GM12878 (cell line): ENCODE results near the gene C4orf36. TPM values are rescaled to one million over a fixed set of nuclear protein-coding genes. Genes with fewer than 3 reads are reported as not detected.
A peak's percentile ranks its signal among the peaks of the same experiment; 100 is the strongest.

ENCODE experiments used
- ATAC-seq: fragments of 200-7000 bp; cut with Tn5 transposase; 3 replicates; pipeline ENCODE4 v1.9.1; 2020; ENCODE audit warnings: mild to moderate bottlenecking, moderate library complexity
- BruUV-seq: library from RNA; stranded (reverse); fragments of 400-500 nt; replicated peaks from 2 replicates; lab custom pipeline; 2021; lab: Mats Ljungman, UMichigan
- CTCF ChIA-PET: fragments of 300-600 bp; sonication (Branson Sonifier 250); formaldehyde crosslinking; extraction: SDS; loops from one replicate; lab custom pipeline; 2021; ENCODE audit warnings: inconsistent platforms; lab: Yijun Ruan, JAX
- POLR2A ChIA-PET: fragments of 350-600 bp; formaldehyde crosslinking; extraction: SDS; loops from one replicate; lab custom pipeline; 2021; ENCODE audit warnings: inconsistent platforms; lab: Charles Lee
- RAD21 ChIA-PET: fragments of 300-600 bp; sonication (Branson Sonifier 250); formaldehyde crosslinking; loops from one replicate; lab custom pipeline; 2023; ENCODE audit warnings: antibody characterized with exemption; ENCODE audit not compliant: unreplicated experiment; lab: Charles Lee
- SMC1A ChIA-PET: fragments of 300-600 bp; sonication (Branson Sonifier 250); formaldehyde crosslinking; loops from one replicate; lab custom pipeline; 2023; ENCODE audit not compliant: unreplicated experiment, uncharacterized antibody; lab: Charles Lee
- DNase-seq: peaks from one replicate; pipeline ENCODE4 v3.0.0-alpha.2; 2011; ENCODE audit warnings: low read depth, low spot score
- FAIRE-seq: peaks from 3 replicates; lab custom pipeline; 2011; peaks lifted over from hg19 to GRCh38; lab: Jason Lieb, UNC
- H2AFZ ChIP-seq: 2 replicates; pipeline ENCODE4 v1.6.0; 2011; ENCODE audit warnings: low read depth, low read length, control low read depth; ENCODE audit not compliant: control insufficient read depth
- H3K27ac ChIP-seq: 2 replicates; pipeline ENCODE4 v1.5.1; 2011; ENCODE audit warnings: control low read depth; ENCODE audit not compliant: control insufficient read depth, insufficient read depth
- H3K27me3 ChIP-seq, 2 experiments: replicated peaks in 1 of 2; 2 replicates each; pipeline versions ENCODE4 v1.6.0 to v1.6.1; 2011; ENCODE audit warnings: low read length in 1 of 2; ENCODE audit not compliant: control insufficient read depth in 2 of 2, insufficient read depth in 2 of 2
- H3K36me3 ChIP-seq, 2 experiments: 2 replicates each; pipeline ENCODE4 v1.5.1; 2011; ENCODE audit warnings: low read length in 1 of 2; ENCODE audit not compliant: control insufficient read depth in 2 of 2, insufficient read depth in 2 of 2
- H3K4me1 ChIP-seq: 2 replicates; pipeline ENCODE4 v1.6.1; 2011; ENCODE audit warnings: mild to moderate bottlenecking, low read length, moderate library complexity, mixed read lengths; ENCODE audit not compliant: control insufficient read depth, insufficient read depth
- H3K4me2 ChIP-seq: 2 replicates; pipeline ENCODE4 v1.6.0; 2011; ENCODE audit warnings: control low read depth; ENCODE audit not compliant: control insufficient read depth, insufficient read depth
- H3K4me3 ChIP-seq: fragments of 200-600 bp; sonication (generic); 2 replicates; pipeline ENCODE4 v1.5.1; 2016
- H3K79me2 ChIP-seq: 2 replicates; pipeline ENCODE4 v1.6.0; 2011; ENCODE audit warnings: low read length; ENCODE audit not compliant: control insufficient read depth, insufficient read depth
- H3K9ac ChIP-seq: 2 replicates; pipeline ENCODE4 v1.8.0; 2011; ENCODE audit warnings: low read length, control low read depth, mixed read lengths; ENCODE audit not compliant: control insufficient read depth, insufficient read depth
- H3K9me3 ChIP-seq: replicated peaks from 3 replicates; pipeline ENCODE4 v1.5.1; 2011; ENCODE audit warnings: mild to moderate bottlenecking, low read length; ENCODE audit not compliant: control insufficient read depth, insufficient read depth
- H4K20me1 ChIP-seq: 2 replicates; pipeline ENCODE4 v1.6.0; 2011; ENCODE audit not compliant: control insufficient read depth, insufficient read depth
- CBX5 ChIP-seq: sonication (generic); IDR thresholded peaks from 2 replicates; pipeline ENCODE4 v1.6.1; 2016; ENCODE audit warnings: low read depth, moderate library complexity, mild to moderate bottlenecking, inconsistent platforms
- CHD2 ChIP-seq: IDR thresholded peaks from 2 replicates; pipeline ENCODE4 v1.6.1; 2011; ENCODE audit warnings: low read depth, low read length, improper control_type of control experiment, borderline replicate concordance
- CTCF ChIP-seq, 3 experiments: IDR thresholded peaks in 2 of 3; conservative IDR thresholded peaks in 1 of 3; 2 replicates each; pipeline ENCODE4 v1.5.1; 2011; ENCODE audit warnings: low read depth in 3 of 3, low read length in 3 of 3, mild to moderate bottlenecking in 3 of 3, control low read depth in 2 of 3, moderate library complexity in 2 of 3, inconsistent platforms in 1 of 3, mixed read lengths in 1 of 3; ENCODE audit not compliant: control insufficient read depth in 2 of 3, insufficient read depth in 1 of 3; ENCODE audit errors: extremely low read depth in 1 of 3
- E2F4 ChIP-seq: IDR thresholded peaks from 2 replicates; pipeline ENCODE4 v1.6.1; 2012; ENCODE audit warnings: low read depth, low read length, improper control_type of control experiment
- HDAC2 ChIP-seq: fragments of 200-600 bp; sonication (generic); IDR thresholded peaks from 2 replicates; pipeline ENCODE4 v1.6.1; 2017
- HDAC6 ChIP-seq: fragments of 200-600 bp; sonication (generic); IDR thresholded peaks from one replicate; pipeline ENCODE4 v1.8.0; 2017; ENCODE audit warnings: antibody characterized with exemption; ENCODE audit not compliant: unreplicated experiment
- NFYA ChIP-seq: IDR thresholded peaks from 2 replicates; pipeline ENCODE4 v1.6.1; 2011; ENCODE audit warnings: low read depth, mild to moderate bottlenecking, low read length, improper control_type of control experiment, borderline replicate concordance
- NR2F1 ChIP-seq: fragments of 450-650 bp; conservative IDR thresholded peaks from 2 replicates; pipeline ENCODE4 v1.6.1; 2017; ENCODE audit warnings: mild to moderate bottlenecking
- PBX3 ChIP-seq: IDR thresholded peaks from 2 replicates; pipeline ENCODE4 v1.6.1; 2011; ENCODE audit warnings: mild to moderate bottlenecking, low read depth, low read length, moderate library complexity; ENCODE audit not compliant: insufficient replicate concordance
- RELA ChIP-seq: fragments of 450-650 bp; IDR thresholded peaks from 2 replicates; pipeline ENCODE4 v1.8.0; 2014; ENCODE audit warnings: borderline replicate concordance; ENCODE audit not compliant: partially characterized antibody
- ZNF384 ChIP-seq: IDR thresholded peaks from 2 replicates; pipeline ENCODE4 v1.6.1; 2012; ENCODE audit warnings: low read depth, mild to moderate bottlenecking, low read length, improper control_type of control experiment, borderline replicate concordance
- WGBS: methylation state at CpG from one replicate; pipeline ENCODE4 v1.1.6; 2016; ENCODE audit warnings: low lambda C conversion rate; ENCODE audit not compliant: insufficient replicate concordance, insufficient coverage; ENCODE audit errors: missing lambda C conversion rate; 5-methylcytosine and 5-hydroxymethylcytosine counted together
- in situ Hi-C: fragments of 300-500 bp; cut with MboI; formaldehyde crosslinking; loops from 9 replicates; pipeline ENCODE4 v1.14.3; 2018; ENCODE audit warnings: mixed read lengths
- intact Hi-C: fragments of 100-400 bp; cut with micrococcal nuclease; formaldehyde crosslinking; loops from one replicate; pipeline ENCODE4 v1.14.2; 2022; ENCODE audit not compliant: unreplicated experiment
- polyA plus RNA-seq, 11 experiments: library from polyadenylated mRNA; depleted of rRNA in 4 of 11; unstranded in 6 of 11; stranded (reverse) in 5 of 11; fragments of >200 nt; fragmentation: Nextera tagmentation in 4 of 11; fragmentation: Illumina TruSeq in 1 of 11; extraction: Ambion mirVana in 4 of 11; extraction: Trizol in 1 of 11; gene quantifications; 1 replicate in 1 of 11; 2 replicates in 10 of 11; pipeline versions ENCODE4 v1.2.1 to v1.2.3, GENCODE V29; 2011 to 2016; ENCODE audit warnings: inconsistent platforms in 2 of 11, missing spikeins in 2 of 11, low read depth in 1 of 11
- total RNA-seq, 4 experiments: library from RNA; depleted of rRNA in 3 of 4; stranded (reverse); fragments of >200 nt in 3 of 4; fragmentation: Illumina TruSeq in 1 of 4; extraction: Trizol in 1 of 4; gene quantifications; 2 replicates each; pipeline versions ENCODE4 v1.2.1 to v1.2.3, GENCODE V29; 2013 to 2021

C4orf36 gene
- total and polyA plus RNA-seq, 10 of the 15 experiments (the other 5 are each of a cell fraction or from before 2014, with no cell fraction given) = 0.35 to 2.7 (median 1.3) TPM; not detected in 2

- Histone ChIP-seq H3K4me3 (no peak overlapping the region), H3K9ac (no peak overlapping the region), H3K36me3 (no peaks in the 10 kb centered on the region), H3K27ac (no peak overlapping the region), H3K4me2 (no peak overlapping the region), H3K4me1 (no peaks in the 10 kb centered on the region), H3K9me3 (peaks cover 7% of the 10 kb centered on the region; the same call in 2 of the 3 replicates), H3K27me3 (no peaks in the 10 kb centered on the region), H4K20me1 (no peaks in the 10 kb centered on the region), H2AFZ (no peak overlapping the region), H3K79me2 (no peaks in the 10 kb centered on the region)
- SMC1A ChIA-PET = interaction anchor here (1.3 kb wide), 1 partner anchor 382 kb away, joined by 5 read pairs; no protein-coding TSS in a partner anchor
- DNase-seq = no peak
- intact Hi-C loops (no loop called here), in situ Hi-C loops (no loop called here)
- RAD21 ChIA-PET = no interaction called here
- TF ChIP-seq NR2F1 = no peak
- TF ChIP-seq HDAC2 = no peak
- peak; percentile 71; the same call in 1 of the 2 replicates for TF ChIP-seq CBX5
- peak; percentile 18; the same call in 1 of the 2 replicates for TF ChIP-seq ZNF384
- no peak for ATAC-seq
- CTCF ChIA-PET = interaction anchor here (0.8 kb wide), 1 partner anchor 384 kb away, joined by 3 read pairs; no protein-coding TSS in a partner anchor
- no peak for FAIRE-seq
- BruUV-seq = no TSS peak
- POLR2A ChIA-PET = no interaction called here
- 0% methylated on average over 1 of the region's 1 CpG for WGBS
Observed at GRCh38 chr4:86879641-86880040, 12.6 kb downstream of the C4orf36 start.

GRCh38 chr4:86878640-86879039 is 13.6 kb downstream of the C4orf36 start:
- WGBS = 3% methylated on average over 2 of the region's 2 CpGs
- H3K4me3 ChIP-seq = no peak overlapping the region
- in situ Hi-C loops (no loop called here), intact Hi-C loops (no loop called here)
- H2AFZ ChIP-seq = no peak overlapping the region
- ChIA-PET CTCF (interaction anchor here (0.8 kb wide), 1 partner anchor 383 kb away, joined by 3 read pairs; no protein-coding TSS in a partner anchor), RAD21 (no interaction called here), SMC1A (interaction anchor here (0.7 to 1.3 kb wide), 2 partner anchors 381 to 383 kb away, joined by 3 to 5 read pairs; no protein-coding TSS in a partner anchor), POLR2A (no interaction called here)
- H3K36me3 ChIP-seq = no peaks in the 10 kb centered on the region
- BruUV-seq = no TSS peak
- DNase-seq (no peak), ATAC-seq (no peak), FAIRE-seq (no peak)
- H3K4me1 ChIP-seq = no peaks in the 10 kb centered on the region
- H3K27ac ChIP-seq = no peak overlapping the region
- no peaks in the 10 kb centered on the region for H4K20me1 ChIP-seq
- no peaks in the 10 kb centered on the region for H3K27me3 ChIP-seq
- H3K9ac ChIP-seq = no peak overlapping the region
- H3K9me3 ChIP-seq = peaks cover 7% of the 10 kb centered on the region; the same call in 2 of the 3 replicates
- no peak overlapping the region for H3K4me2 ChIP-seq
- no peaks in the 10 kb centered on the region for H3K79me2 ChIP-seq
- TF ChIP-seq HDAC6 = no peak
- TF ChIP-seq PBX3 = no peak
- no peak for TF ChIP-seq E2F4
- no peak for TF ChIP-seq RELA
- 0 out of 6 replicates have a peak, but pooled peaks of 1 of the 3 experiments have one; percentile 2 for TF ChIP-seq CTCF (IDR thresholded peaks at IDR 0.05 in 2 of 3, conservative IDR thresholded peaks at IDR 0.05 in 1 of 3; ENCODE audit: control insufficient read depth in 2 of 3, extremely low read depth in 1 of 3, insufficient read depth in 1 of 3, low read depth in 3 of 3, low read length in 3 of 3)
- TF ChIP-seq NFYA = no peak
- TF ChIP-seq CHD2 = no peak
